Panc1 (cell line): Measurements from ENCODE around the gene PAX3. TPM values are rescaled to one million over a fixed set of nuclear protein-coding genes. Genes with fewer than 3 reads are reported as not detected.

Experiments
- ATAC-seq: fragments of 200-7000 bp; cut with Tn5 transposase; 2 replicates; pipeline ENCODE4 v1.9.1; 2020; ENCODE audit warnings: mild to moderate bottlenecking, moderate library complexity
- BruUV-seq: library from RNA; stranded (reverse); fragments of 400-500 nt; replicated peaks from 2 replicates; lab custom pipeline; 2021; lab: Mats Ljungman, UMichigan
- CTCF ChIA-PET: fragments of 300-600 bp; sonication (Branson Sonifier 250); formaldehyde crosslinking; loops from one replicate; lab custom pipeline; 2022; ENCODE audit warnings: antibody characterized with exemption; lab: Charles Lee
- POLR2A ChIA-PET: fragments of 300-600 bp; sonication (Branson Sonifier 250); formaldehyde crosslinking; loops from one replicate; lab custom pipeline; 2022; ENCODE audit warnings: antibody characterized with exemption; lab: Charles Lee
- DNase-seq: peaks from one replicate; pipeline ENCODE4 v3.0.0-alpha.2; 2010; ENCODE audit warnings: low read depth, low spot score
- H3K27ac ChIP-seq: 2 replicates; pipeline ENCODE4 v1.5.1; 2011; ENCODE audit warnings: mild to moderate bottlenecking, low read length, inconsistent platforms
- H3K27me3 ChIP-seq: fragments of 200-500 bp; sonication (Bioruptor generic); 2 replicates; pipeline ENCODE4 v1.6.0; 2014; ENCODE audit warnings: low read length, inconsistent platforms; ENCODE audit not compliant: control insufficient read depth, insufficient read depth
- H3K36me3 ChIP-seq: fragments of 200-500 bp; sonication (Bioruptor generic); 2 replicates; pipeline ENCODE4 v1.5.1; 2014; ENCODE audit warnings: inconsistent platforms, mild to moderate bottlenecking, low read length, moderate library complexity; ENCODE audit not compliant: control insufficient read depth, insufficient read depth
- H3K4me1 ChIP-seq: 2 replicates; pipeline ENCODE4 v1.5.1; 2011; ENCODE audit warnings: inconsistent platforms, mild to moderate bottlenecking, low read length, moderate library complexity; ENCODE audit not compliant: control insufficient read depth, insufficient read depth
- H3K4me3 ChIP-seq, 2 experiments: 2 replicates each; pipeline ENCODE4 v1.5.1; 2011 to 2012; ENCODE audit warnings: low read depth in 2 of 2, low read length in 2 of 2, mild to moderate bottlenecking in 2 of 2, inconsistent platforms in 1 of 2, moderate library complexity in 1 of 2
- H3K9me3 ChIP-seq: fragments of 200-500 bp; sonication (Bioruptor generic); 2 replicates; pipeline ENCODE4 v1.5.1; 2014; ENCODE audit warnings: low read depth, mild to moderate bottlenecking, inconsistent platforms, low read length, moderate library complexity; ENCODE audit not compliant: control insufficient read depth, insufficient read depth
- CTCF ChIP-seq: fragments of 450-650 bp; IDR thresholded peaks from 2 replicates; pipeline ENCODE4 v1.5.1; 2017; ENCODE audit warnings: mild to moderate bottlenecking
- POLR2AphosphoS5 ChIP-seq: IDR thresholded peaks from 2 replicates; pipeline ENCODE4 v1.6.1; 2012; ENCODE audit warnings: mild to moderate bottlenecking, low read depth, low read length, moderate library complexity
- REST ChIP-seq, 2 experiments: IDR thresholded peaks; 2 replicates each; pipeline ENCODE4 v1.6.1; 2011 to 2012; ENCODE audit warnings: low read depth in 2 of 2, control low read depth in 1 of 2, low read length in 1 of 2, mild to moderate bottlenecking in 1 of 2, moderate library complexity in 1 of 2; ENCODE audit not compliant: insufficient read depth in 1 of 2
- SIN3A ChIP-seq: IDR thresholded peaks from 2 replicates; pipeline ENCODE4 v1.6.1; 2012; ENCODE audit warnings: low read depth, mild to moderate bottlenecking, low read length, moderate library complexity, borderline replicate concordance; ENCODE audit not compliant: insufficient read depth
- TCF7L2 ChIP-seq: IDR thresholded peaks from 2 replicates; pipeline ENCODE4 v1.6.1; 2011; ENCODE audit warnings: mild to moderate bottlenecking, low read depth, low read length, inconsistent platforms
- in situ Hi-C: cut with HindIII; loops from 2 replicates; pipeline ENCODE4 v1.10.0; 2016; ENCODE audit warnings: low sequenced_read_pairs, low pct_unique_long_range_greater_than_20kb
- intact Hi-C: fragments of 100-400 bp; cut with micrococcal nuclease; formaldehyde crosslinking; loops from one replicate; pipeline ENCODE4 v1.10.0; 2022; ENCODE audit not compliant: unreplicated experiment
- total RNA-seq: library from RNA; stranded (reverse); gene quantifications from one replicate; pipeline ENCODE4 v1.2.1, GENCODE V29; 2021; ENCODE audit not compliant: unreplicated experiment

The PAX3 gene
- total RNA-seq, 1 experiment from 2014 or later = not detected

DNA sequence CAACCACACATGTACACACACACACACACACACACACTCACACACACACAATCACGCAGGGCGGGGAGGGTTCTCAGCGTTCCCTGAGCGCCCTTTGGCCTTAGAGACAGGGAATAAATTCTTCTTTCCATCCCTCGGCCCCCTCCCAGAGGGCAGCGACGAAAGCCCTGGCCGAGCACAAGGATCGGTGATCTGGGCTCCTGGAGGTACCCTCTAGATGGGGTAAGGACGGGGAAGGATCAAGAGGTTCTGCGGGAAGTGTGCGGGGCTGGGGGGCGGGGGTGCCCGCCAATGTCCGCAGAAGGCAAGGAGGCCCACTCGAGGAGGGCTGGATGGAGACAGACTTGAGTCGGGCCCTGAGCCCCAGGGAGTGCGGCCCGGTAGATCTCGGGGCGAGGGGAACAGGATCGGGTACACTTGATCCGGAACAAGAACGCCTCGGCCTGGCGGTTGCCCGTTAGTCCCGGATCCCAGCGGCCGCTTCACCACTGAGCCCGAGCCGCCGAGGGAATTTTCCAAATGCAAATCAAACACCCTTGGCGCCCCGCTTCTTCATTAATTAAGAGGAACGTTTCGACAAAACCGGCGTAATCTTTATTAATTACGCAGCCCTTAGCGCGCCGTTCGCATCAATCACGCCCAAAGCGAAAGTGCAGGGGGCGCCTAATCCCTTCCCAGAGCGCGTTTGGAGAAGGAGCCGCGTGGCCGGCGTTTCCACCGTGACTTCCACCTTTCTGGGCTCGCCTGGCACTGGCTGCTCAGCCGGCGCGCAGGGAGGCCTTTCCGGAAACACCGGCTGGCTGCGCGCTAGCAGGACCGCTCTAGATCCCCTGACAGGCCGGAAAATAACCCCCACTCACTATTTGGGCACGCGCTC lies 7.0 kb upstream of the PAX3 start:
- peak overlapping the region; percentile 32 to 57 for H3K4me3 ChIP-seq
- no TSS peak for BruUV-seq

More for the DNA sequence above, 7.0 kb upstream of the PAX3 start:
- DNase-seq (no peak), ATAC-seq (peak; percentile 50)
- in situ Hi-C loops = no loop called here
- intact Hi-C loops = loop anchor here (5.0 kb wide), 1 partner anchor 243 kb away; no protein-coding TSS in a partner anchor
- H3K9me3 ChIP-seq = no peaks in the 10 kb centered on the region
- H3K36me3 ChIP-seq = no peaks in the 10 kb centered on the region; the same call in 1 of the 2 replicates
- H3K4me1 ChIP-seq = peaks cover 11% of the 10 kb centered on the region
- TF ChIP-seq CTCF (no peak), SIN3A (no peak), REST (IDR thresholded peaks at IDR 0.05; ENCODE audit: insufficient read depth in 1 of 2, low read depth in 2 of 2, low read length in 1 of 2) (no peak), POLR2AphosphoS5 (no peak), TCF7L2 (no peak)
- peaks cover 53% of the 10 kb centered on the region for H3K27me3 ChIP-seq
- ChIA-PET POLR2A (no interaction called here), CTCF (no interaction called here)
- no peak overlapping the region for H3K27ac ChIP-seq
